ENCODE measurements around the gene ITSN1. TPM values are rescaled to one million over a fixed set of nuclear protein-coding genes. Genes with fewer than 3 reads are reported as not detected.

ITSN1 gene
- total and polyA plus RNA-seq, 2 experiments from 2014 or later: 77.9 to 95.7 TPM

DNA sequence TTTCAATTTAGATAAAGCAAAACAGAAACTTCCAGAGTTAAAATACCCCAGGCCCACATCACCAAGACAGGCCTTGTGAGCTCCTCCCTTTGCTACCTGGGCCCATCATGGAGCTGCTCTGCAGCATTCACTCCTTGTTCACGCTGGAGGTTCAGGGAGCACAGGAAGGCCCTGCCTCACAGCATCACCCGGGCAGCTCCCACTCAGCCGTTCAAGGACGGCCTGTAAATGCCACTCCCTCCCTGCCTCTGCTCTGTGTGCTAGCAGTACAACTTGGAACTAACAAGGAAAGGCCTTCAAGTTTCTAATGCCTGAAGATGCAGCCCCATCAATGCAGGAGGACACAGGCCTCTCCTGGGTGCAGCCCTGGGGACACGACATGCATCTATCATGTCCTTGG is 261.7 kb downstream of the ITSN1 start:
- Mint-ChIP-seq H3K27ac (no peak overlapping the region), H3K27me3 (ENCODE audit: insufficient read depth, low read depth, poor library complexity) (peaks cover 5% of the 10 kb centered on the region)

DNA sequence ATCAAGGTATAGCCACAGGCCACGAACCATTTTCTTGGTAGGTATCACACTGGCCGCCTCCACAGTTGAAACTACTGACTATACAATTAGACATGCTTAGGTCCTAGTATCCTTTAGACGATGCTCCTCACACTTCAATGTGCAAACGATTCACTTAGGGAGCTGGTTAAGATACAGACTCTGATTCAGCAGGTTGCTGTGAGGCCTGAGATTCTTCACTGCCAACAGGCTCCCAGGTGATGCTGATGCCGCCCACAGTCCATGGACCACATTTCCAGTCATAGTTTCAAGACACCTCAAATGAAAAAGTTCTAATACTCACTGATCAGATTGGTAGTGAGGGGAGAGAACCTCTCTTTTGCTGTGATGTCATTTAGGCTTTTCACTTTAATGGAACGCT is 266.5 kb downstream of the ITSN1 start:
- Histone ChIP-seq H3K4me1 (ENCODE audit: insufficient read depth) (no peaks in the 10 kb centered on the region), H3K4me2 (no peak overlapping the region), H3F3A (replicated peaks; ENCODE audit: low read depth) (0 out of 2 replicates have a peak, but pooled peaks cover 7% of the 10 kb centered on the region), H3K27ac (ENCODE audit: low read depth) (no peak overlapping the region), H3K9me2 (ENCODE audit: insufficient read depth) (no peaks in the 10 kb centered on the region), H3K79me2 (replicated peaks; ENCODE audit: insufficient read depth) (peaks cover 24% of the 10 kb centered on the region), H4K20me1 (replicated peaks; ENCODE audit: insufficient read depth) (peaks cover 11% of the 10 kb centered on the region), H3K27me3 (ENCODE audit: insufficient read depth) (no peaks in the 10 kb centered on the region), H2AFZ (no peak overlapping the region), H3K36me3 (ENCODE audit: insufficient read depth) (peaks cover 84% of the 10 kb centered on the region), H3K4me3 (no peak overlapping the region)
- Mint-ChIP-seq H3K27ac (no peak overlapping the region), H3K9me3 (no peaks in the 10 kb centered on the region), H3K4me1 (no peaks in the 10 kb centered on the region), H3K27me3 (ENCODE audit: insufficient read depth, low read depth, poor library complexity) (no peaks in the 10 kb centered on the region), H3K4me3 (no peak overlapping the region), H3K36me3 (ENCODE audit: low read depth) (peaks cover 86% of the 10 kb centered on the region)
- TF ChIP-seq STAT1 (IDR thresholded peaks at IDR 0.05; ENCODE audit: unreplicated experiment): no peak
- TF ChIP-seq ZNF114 (CRISPR knock-in tag; IDR thresholded peaks at IDR 0.05): no peak
- no peak for TF ChIP-seq CREB1 (CRISPR knock-in tag; IDR thresholded peaks at IDR 0.05; ENCODE audit: low read depth)
- no peak for TF ChIP-seq REST (IDR thresholded peaks at IDR 0.05; ENCODE audit: unreplicated experiment)
- no peak for TF ChIP-seq POLR2AphosphoS5 (IDR thresholded peaks at IDR 0.05; ENCODE audit: low read depth)
- TF ChIP-seq ZNF331 (CRISPR knock-in tag; IDR thresholded peaks at IDR 0.05; ENCODE audit: low read depth): no peak
- TF ChIP-seq, protein P1, sequence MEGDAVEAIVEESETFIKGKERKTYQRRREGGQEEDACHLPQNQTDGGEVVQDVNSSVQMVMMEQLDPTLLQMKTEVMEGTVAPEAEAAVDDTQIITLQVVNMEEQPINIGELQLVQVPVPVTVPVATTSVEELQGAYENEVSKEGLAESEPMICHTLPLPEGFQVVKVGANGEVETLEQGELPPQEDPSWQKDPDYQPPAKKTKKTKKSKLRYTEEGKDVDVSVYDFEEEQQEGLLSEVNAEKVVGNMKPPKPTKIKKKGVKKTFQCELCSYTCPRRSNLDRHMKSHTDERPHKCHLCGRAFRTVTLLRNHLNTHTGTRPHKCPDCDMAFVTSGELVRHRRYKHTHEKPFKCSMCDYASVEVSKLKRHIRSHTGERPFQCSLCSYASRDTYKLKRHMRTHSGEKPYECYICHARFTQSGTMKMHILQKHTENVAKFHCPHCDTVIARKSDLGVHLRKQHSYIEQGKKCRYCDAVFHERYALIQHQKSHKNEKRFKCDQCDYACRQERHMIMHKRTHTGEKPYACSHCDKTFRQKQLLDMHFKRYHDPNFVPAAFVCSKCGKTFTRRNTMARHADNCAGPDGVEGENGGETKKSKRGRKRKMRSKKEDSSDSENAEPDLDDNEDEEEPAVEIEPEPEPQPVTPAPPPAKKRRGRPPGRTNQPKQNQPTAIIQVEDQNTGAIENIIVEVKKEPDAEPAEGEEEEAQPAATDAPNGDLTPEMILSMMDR (conservative IDR thresholded peaks at IDR 0.05; ENCODE audit: low read depth in 2 of 2): no peak
- no peak for TF ChIP-seq EZH2 (IDR thresholded peaks at IDR 0.05; ENCODE audit: low read depth, unreplicated experiment)
- no peak for TF ChIP-seq NANOG (IDR thresholded peaks at IDR 0.05; ENCODE audit: borderline replicate concordance)
- ATAC-seq: no peak
- DNase-seq (ENCODE audit: low spot score): no peak

More for the DNA sequence above, 261.7 kb downstream of the ITSN1 start:
- peaks cover 3% of the 10 kb centered on the region; the same call in 2 of the 3 replicates for H3K4me1 Mint-ChIP-seq
- Histone ChIP-seq H4K20me1 (replicated peaks; ENCODE audit: insufficient read depth) (peaks cover 6% of the 10 kb centered on the region), H3K4me2 (no peak overlapping the region), H3F3A (replicated peaks; ENCODE audit: low read depth) (0 out of 2 replicates have a peak, but pooled peaks cover 7% of the 10 kb centered on the region), H3K4me1 (ENCODE audit: insufficient read depth) (no peaks in the 10 kb centered on the region), H3K79me2 (replicated peaks; ENCODE audit: insufficient read depth) (no peaks in the 10 kb centered on the region), H3K27ac (ENCODE audit: low read depth) (no peak overlapping the region), H3K9me2 (ENCODE audit: insufficient read depth) (no peaks in the 10 kb centered on the region), H3K36me3 (ENCODE audit: insufficient read depth) (peaks cover 58% of the 10 kb centered on the region), H2AFZ (no peak overlapping the region), H3K27me3 (ENCODE audit: insufficient read depth) (no peaks in the 10 kb centered on the region), H3K4me3 (no peak overlapping the region)
- peaks cover 72% of the 10 kb centered on the region for H3K36me3 Mint-ChIP-seq (ENCODE audit: low read depth)
- no peak for DNase-seq (ENCODE audit: low spot score)
- no peak for TF ChIP-seq ZNF331 (CRISPR knock-in tag; IDR thresholded peaks at IDR 0.05; ENCODE audit: low read depth)
- TF ChIP-seq NANOG (IDR thresholded peaks at IDR 0.05; ENCODE audit: borderline replicate concordance): no peak
- no peak for TF ChIP-seq EZH2 (IDR thresholded peaks at IDR 0.05; ENCODE audit: low read depth, unreplicated experiment)
- H3K4me3 Mint-ChIP-seq: no peak overlapping the region
- ATAC-seq: no peak
- H3K9me3 Mint-ChIP-seq: no peaks in the 10 kb centered on the region
